NCI-H774 (cell line): ENCODE results near the gene OR51F1.
"Not testable (repeated sequence)": the region's sequence is repeated elsewhere in the genome, so short reads cannot be mapped to it uniquely, and the experiment has no call there.

Experiments used
- DNase-seq: peaks from one replicate; lab custom pipeline; 2025; lab: John Stamatoyannopoulos, UW

OR51F1 gene

DNA sequence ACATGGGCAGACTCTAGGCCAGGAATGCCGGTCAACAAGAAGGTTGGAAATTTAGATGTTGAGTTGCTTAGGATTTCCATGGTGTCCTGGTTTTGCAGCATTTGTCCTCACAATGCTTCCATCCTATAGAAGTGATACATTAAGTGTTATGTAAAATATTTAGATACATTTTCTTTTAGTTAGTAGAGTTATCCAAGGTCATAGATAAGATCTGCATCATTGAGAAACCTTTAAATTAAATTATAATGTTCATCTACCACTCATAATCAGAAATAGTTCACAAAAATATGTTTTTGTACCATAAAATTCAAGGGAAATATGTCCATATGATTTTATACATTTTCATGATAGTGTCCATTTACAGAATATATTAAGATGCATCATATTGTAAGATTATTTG lies at the start of gene OR51F1:
TSS of gene OR51F1 (minus strand) at position 101 of the 400 bp plus-strand sequence. CDS start at position 101, 0 bp downstream.
- no peak for DNase-seq

- DNase-seq = no peak
Observed at GRCh38 chr11:4809246-4809645, 39.5 kb upstream of the OR51F1 start.

DNA sequence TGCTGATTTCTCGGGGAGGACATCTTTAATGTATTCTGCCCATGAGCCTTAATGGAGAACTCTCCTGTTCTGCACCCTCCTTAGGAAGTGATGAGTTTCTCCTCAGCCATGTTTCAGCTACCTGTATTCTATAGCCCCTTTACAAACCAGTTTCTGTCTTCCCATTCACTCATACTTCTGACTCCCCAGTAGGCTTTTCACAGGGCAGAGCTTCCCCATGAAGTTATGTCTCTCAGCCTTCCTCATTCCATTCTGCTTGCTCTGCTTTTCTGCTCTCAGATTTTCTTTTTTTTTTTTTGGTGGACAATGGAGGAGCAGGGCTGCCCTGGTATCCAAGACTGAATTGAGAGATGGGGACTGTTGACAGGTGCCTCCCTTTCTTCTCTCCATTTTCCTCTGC lies 38.7 kb upstream of the OR51F1 start:
- DNase-seq = no peak

- no peak for DNase-seq
Observed at GRCh38 chr11:4804280-4804679, 34.5 kb upstream of the OR51F1 start, which contains the start of gene OR52R1. Gene OR52R1, minus strand, starts transcription at chr11:4804380. Its CDS starts 0 bp downstream, at chr11:4804380.

- DNase-seq = not testable (repeated sequence)
Observed at GRCh38 chr11:4801316-4801715, 31.6 kb upstream of the OR51F1 start.

GRCh38 chr11:4798427-4799183 lies 28.9 kb upstream of the OR51F1 start:
- no peak for DNase-seq

- DNase-seq = no peak
Observed at GRCh38 chr11:4797206-4797605, 27.5 kb upstream of the OR51F1 start.

DNA sequence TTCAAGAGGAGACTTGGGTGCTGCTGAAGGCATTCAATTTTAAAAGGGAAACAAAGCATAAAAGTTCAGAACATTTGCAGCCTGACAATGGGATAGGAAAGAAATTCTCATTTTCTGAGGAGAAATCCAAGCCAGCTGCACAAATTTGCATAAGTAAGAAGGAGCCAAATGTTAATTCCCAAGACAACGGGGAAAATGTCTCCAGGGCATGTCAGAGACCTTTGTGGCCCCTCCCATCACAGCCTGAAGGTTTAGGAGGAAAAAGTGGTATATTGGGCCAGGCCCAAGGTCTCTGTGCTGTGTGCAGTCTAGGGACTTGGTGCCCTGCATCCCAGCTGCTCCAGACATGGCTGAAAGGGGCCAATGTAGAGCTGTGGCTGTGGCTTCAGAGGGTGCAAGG lies 12.7 kb upstream of the OR51F1 start:
- no peak for DNase-seq

- DNase-seq = no peak
Observed at GRCh38 chr11:4768094-4768493, 1.6 kb downstream of the OR51F1 start.

- DNase-seq = no peak
Observed at GRCh38 chr11:4766420-4767043, 3.2 kb downstream of the OR51F1 start.

GRCh38 chr11:4763096-4763495 lies 6.6 kb downstream of the OR51F1 start:
- no peak for DNase-seq

DNA sequence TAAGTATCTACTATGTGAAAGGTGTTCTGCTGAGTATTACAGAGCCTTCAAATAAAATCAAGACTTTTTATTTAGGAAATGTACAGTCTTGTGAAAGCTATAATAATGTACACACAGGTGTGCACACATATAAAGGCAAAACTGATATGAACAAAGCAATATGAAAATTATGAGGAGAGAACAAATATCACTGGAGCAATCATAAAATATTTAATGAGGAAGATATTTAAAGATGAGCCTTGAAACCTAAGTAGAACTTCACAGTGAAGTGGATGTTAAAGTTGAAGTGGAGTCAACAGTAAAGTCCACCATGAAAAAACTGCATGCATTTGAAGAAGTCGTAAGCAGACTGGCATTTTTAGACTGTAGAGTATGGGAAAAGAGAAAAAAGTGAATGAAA lies 18.5 kb downstream of the OR51F1 start:
- DNase-seq = no peak

DNA sequence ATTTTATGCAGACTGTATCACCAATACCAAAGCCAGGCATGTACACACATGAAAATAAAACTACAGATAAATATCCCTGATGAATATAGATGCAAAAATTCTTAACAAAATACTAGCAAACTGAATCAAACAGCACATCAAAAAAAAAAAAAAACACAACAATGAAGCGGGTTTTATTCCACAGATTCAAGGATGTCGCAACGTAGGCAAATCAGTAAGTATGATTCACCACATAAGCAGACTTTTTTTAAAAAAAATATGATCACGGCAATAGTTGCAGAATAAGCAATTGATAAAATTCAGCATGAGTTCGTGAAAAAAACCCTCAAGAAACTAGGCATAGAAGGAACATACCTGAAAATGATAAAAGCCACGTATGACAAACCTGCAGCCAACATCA lies 21.3 kb downstream of the OR51F1 start:
- no peak for DNase-seq

DNA sequence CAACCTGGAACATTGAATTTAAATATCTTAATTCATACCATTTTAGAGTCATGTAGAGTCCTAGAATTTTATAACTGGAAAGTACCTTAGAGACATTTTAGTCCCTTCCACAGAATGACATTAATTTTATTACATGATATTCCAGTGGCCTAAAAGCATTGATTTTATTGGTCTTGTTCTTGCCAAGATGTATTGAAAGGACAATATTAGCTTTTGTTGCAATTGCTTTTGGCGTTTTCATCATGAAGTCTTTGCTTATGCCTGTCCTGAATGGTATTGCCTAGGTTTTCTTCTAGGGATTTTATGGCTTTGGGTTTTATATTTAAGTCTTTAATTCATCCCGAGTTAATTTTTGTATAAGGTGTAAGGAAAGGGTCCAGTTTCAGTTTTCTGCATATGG lies 29.0 kb downstream of the OR51F1 start:
- DNase-seq = no peak

DNA sequence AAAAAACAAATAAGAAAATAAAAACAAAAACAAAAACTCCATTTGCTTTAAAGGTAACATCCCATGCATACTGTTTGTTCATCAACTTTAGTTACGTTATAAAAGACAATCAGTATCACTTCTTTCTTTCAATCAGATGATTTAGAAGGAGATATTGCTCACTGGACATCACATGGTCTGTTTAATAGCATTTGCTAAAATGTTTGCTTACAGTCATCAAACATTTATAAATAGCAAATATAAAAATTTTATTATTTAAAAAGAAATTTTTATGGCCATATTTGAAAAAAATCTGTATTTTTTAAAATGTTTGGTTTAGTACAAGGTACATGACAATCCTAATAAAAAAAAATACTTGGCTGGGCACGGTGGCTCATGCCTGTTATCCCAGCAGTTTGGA lies 42.6 kb downstream of the OR51F1 start:
- DNase-seq = no peak

DNA sequence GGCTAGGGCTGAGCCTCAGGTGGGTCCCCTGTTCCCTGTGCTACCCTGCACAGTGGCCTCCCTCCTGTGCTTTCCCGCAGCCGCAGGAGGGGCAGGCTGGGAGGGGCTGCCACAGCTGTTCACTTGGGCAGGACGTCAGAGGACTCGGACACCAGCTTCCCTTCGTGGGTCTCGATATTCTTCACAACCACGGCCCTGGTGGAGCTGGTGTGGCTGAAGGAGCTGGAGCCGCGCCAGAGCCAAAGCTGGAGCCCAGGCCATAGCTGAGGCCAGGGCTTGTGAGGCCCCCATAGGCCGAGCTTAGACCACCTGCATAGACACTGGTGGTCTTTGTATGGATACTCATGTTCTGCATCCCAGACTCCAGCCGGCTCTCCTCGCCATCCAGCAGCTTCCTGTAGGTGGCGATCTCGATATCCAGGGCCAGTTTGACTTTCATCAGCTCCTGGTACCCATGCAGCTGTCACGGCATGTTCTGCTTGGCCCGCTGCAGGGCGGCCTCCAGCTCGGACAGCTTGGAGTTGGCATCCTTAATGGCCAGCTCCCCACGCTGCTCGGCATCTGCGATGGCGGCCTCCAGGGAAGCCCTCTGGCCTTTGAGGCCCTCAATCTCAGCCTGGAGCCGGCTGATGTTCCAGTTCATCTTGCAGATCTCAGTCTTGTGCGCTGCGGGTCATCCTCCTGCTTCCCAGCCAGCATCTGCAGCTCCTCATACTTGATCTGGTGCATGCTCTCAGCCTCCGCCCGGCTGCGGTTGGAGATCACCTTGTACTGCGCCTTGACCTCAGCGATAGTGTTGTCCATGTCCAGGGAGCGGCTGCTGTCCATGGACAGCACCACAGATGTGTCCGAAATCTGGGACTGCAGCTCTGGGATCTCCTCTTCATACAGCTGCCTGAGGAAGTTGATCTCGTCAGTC lies 46.9 kb downstream of the OR51F1 start:
- not testable (repeated sequence) for DNase-seq
